ENCODE data around the gene ATP5IF1. TPM values are rescaled to one million over a fixed set of nuclear protein-coding genes. Genes with fewer than 3 reads are reported as not detected.

Gene ATP5IF1
- total RNA-seq, 1 donor from 2014 or later = 144 TPM

GRCh38 chr1:28247612-28248272 lies 11.8 kb downstream of the ATP5IF1 start:
- TF ChIP-seq CTCF (conservative IDR thresholded peaks at IDR 0.05) = no peak
- DNase-seq (ENCODE audit: extremely low spot score, unreplicated experiment) = no peak
- Mint-ChIP-seq H3K4me1 (ENCODE audit: unreplicated experiment) (peaks cover 28% of the 10 kb centered on the region), H3K9me3 (no peaks in the 10 kb centered on the region), H3K27me3 (no peaks in the 10 kb centered on the region), H3K27ac (peak overlapping the region; percentile 92), H3K36me3 (no peaks in the 10 kb centered on the region), H3K4me3 (peak overlapping the region; percentile 87)

GRCh38 chr1:28248273-28249012 lies 12.5 kb downstream of the ATP5IF1 start:
- H3K36me3 Mint-ChIP-seq = no peaks in the 10 kb centered on the region
- TF ChIP-seq CTCF (conservative IDR thresholded peaks at IDR 0.05) = peak; percentile 97
- H3K4me1 Mint-ChIP-seq (ENCODE audit: unreplicated experiment) = peaks cover 28% of the 10 kb centered on the region
- no peaks in the 10 kb centered on the region for H3K9me3 Mint-ChIP-seq
- peak; percentile 80 for DNase-seq (ENCODE audit: extremely low spot score, unreplicated experiment)
- no peaks in the 10 kb centered on the region for H3K27me3 Mint-ChIP-seq
- H3K4me3 Mint-ChIP-seq = peak overlapping the region; percentile 73
- H3K27ac Mint-ChIP-seq = peak overlapping the region; percentile 92

- Mint-ChIP-seq H3K36me3 (no peaks in the 10 kb centered on the region), H3K4me3 (peak overlapping the region; percentile 73), H3K4me1 (ENCODE audit: unreplicated experiment) (peaks cover 23% of the 10 kb centered on the region), H3K27me3 (no peaks in the 10 kb centered on the region), H3K27ac (peak overlapping the region; percentile 92), H3K9me3 (no peaks in the 10 kb centered on the region)
- no peak for TF ChIP-seq CTCF (conservative IDR thresholded peaks at IDR 0.05)
- no peak for DNase-seq (ENCODE audit: extremely low spot score, unreplicated experiment)
Measured at GRCh38 chr1:28249013-28249865, 13.3 kb downstream of the ATP5IF1 start.

- TF ChIP-seq CTCF (conservative IDR thresholded peaks at IDR 0.05) = no peak
- Mint-ChIP-seq H3K36me3 (no peaks in the 10 kb centered on the region), H3K4me3 (no peak overlapping the region), H3K9me3 (no peaks in the 10 kb centered on the region), H3K27ac (peak overlapping the region; percentile 92), H3K4me1 (ENCODE audit: unreplicated experiment) (peaks cover 21% of the 10 kb centered on the region), H3K27me3 (no peaks in the 10 kb centered on the region)
- DNase-seq (ENCODE audit: extremely low spot score, unreplicated experiment) = no peak
Measured at GRCh38 chr1:28249866-28250295, 14.0 kb downstream of the ATP5IF1 start.

GRCh38 chr1:28256197-28256827 lies 20.4 kb downstream of the ATP5IF1 start:
- DNase-seq (ENCODE audit: extremely low spot score, unreplicated experiment) = no peak
- Mint-ChIP-seq H3K36me3 (no peaks in the 10 kb centered on the region), H3K4me3 (peak overlapping the region; percentile 1), H3K9me3 (no peaks in the 10 kb centered on the region), H3K27ac (peak overlapping the region; percentile 12), H3K4me1 (ENCODE audit: unreplicated experiment) (peaks cover 9% of the 10 kb centered on the region), H3K27me3 (no peaks in the 10 kb centered on the region)
- TF ChIP-seq CTCF (conservative IDR thresholded peaks at IDR 0.05) = no peak

All from type B pancreatic cell (in vitro differentiated cells).